GM11168 (cell line): ENCODE results near the gene CHIT1.

Source experiments
- in situ Hi-C: fragments of 300-500 bp; cut with MboI; formaldehyde crosslinking; loops from one replicate; pipeline ENCODE4 v1.12.0; 2022; ENCODE audit warnings: low sequenced_read_pairs; ENCODE audit not compliant: unreplicated experiment

Gene CHIT1

GRCh38 chr1:203229471-203230135 is at the start of gene CHIT1:
Gene CHIT1 (minus strand): TSS chr1:203229673. CDS start chr1:203229636, 37 bp downstream.
- in situ Hi-C loops: no loop called here

GRCh38 chr1:203278885-203279406 is 49.5 kb upstream of the CHIT1 start:
- in situ Hi-C loops: no loop called here

GRCh38 chr1:203278082-203278884 is 48.8 kb upstream of the CHIT1 start:
- in situ Hi-C loops: no loop called here

GRCh38 chr1:203276916-203277545 is 47.6 kb upstream of the CHIT1 start:
- in situ Hi-C loops: no loop called here

GRCh38 chr1:203276408-203276807 is 46.9 kb upstream of the CHIT1 start:
- in situ Hi-C loops: no loop called here

GRCh38 chr1:203275656-203276272 is 46.3 kb upstream of the CHIT1 start:
- in situ Hi-C loops: no loop called here

- in situ Hi-C loops: loop anchor here (5.0 kb wide), 1 partner anchor 63 kb away; no protein-coding TSS in a partner anchor
These were observed 45.3 kb upstream of the CHIT1 start for GRCh38 chr1:203274603-203275381.

- in situ Hi-C loops: loop anchor here (5.0 kb wide), 1 partner anchor 63 kb away; no protein-coding TSS in a partner anchor
These were observed 44.6 kb upstream of the CHIT1 start for GRCh38 chr1:203273869-203274602.

- in situ Hi-C loops: loop anchor here (5.0 kb wide), 1 partner anchor 64 kb away; no protein-coding TSS in a partner anchor
These were observed 43.9 kb upstream of the CHIT1 start for GRCh38 chr1:203273206-203273868.

- in situ Hi-C loops: loop anchor here (5.0 kb wide), 1 partner anchor 65 kb away; no protein-coding TSS in a partner anchor
These were observed 43.2 kb upstream of the CHIT1 start for GRCh38 chr1:203272633-203273205.

GRCh38 chr1:203271962-203272632 is 42.6 kb upstream of the CHIT1 start:
- in situ Hi-C loops: loop anchor here (5.0 kb wide), 1 partner anchor 65 kb away; no protein-coding TSS in a partner anchor

GRCh38 chr1:203271018-203271743 is 41.7 kb upstream of the CHIT1 start:
- in situ Hi-C loops: loop anchor here (5.0 kb wide), 1 partner anchor 66 kb away; no protein-coding TSS in a partner anchor

- in situ Hi-C loops: loop anchor here (5.0 kb wide), 1 partner anchor 67 kb away; no protein-coding TSS in a partner anchor
These were observed 41.0 kb upstream of the CHIT1 start for GRCh38 chr1:203270448-203270847.

- in situ Hi-C loops: loop anchor here (5.0 to 10.0 kb wide), 3 partner anchors 68 to 218 kb away; no protein-coding TSS in a partner anchor
These were observed 40.2 kb upstream of the CHIT1 start for GRCh38 chr1:203269654-203270020.

GRCh38 chr1:203268901-203269653 is 39.6 kb upstream of the CHIT1 start:
- in situ Hi-C loops: loop anchor here (5.0 to 10.0 kb wide), 2 partner anchors 176 to 218 kb away; no protein-coding TSS in a partner anchor

GRCh38 chr1:203267912-203268311 is 38.4 kb upstream of the CHIT1 start:
- in situ Hi-C loops: loop anchor here (5.0 to 10.0 kb wide), 2 partner anchors 177 to 219 kb away; no protein-coding TSS in a partner anchor
